ENCODE measurements around the gene ACTBL2.

DNA sequence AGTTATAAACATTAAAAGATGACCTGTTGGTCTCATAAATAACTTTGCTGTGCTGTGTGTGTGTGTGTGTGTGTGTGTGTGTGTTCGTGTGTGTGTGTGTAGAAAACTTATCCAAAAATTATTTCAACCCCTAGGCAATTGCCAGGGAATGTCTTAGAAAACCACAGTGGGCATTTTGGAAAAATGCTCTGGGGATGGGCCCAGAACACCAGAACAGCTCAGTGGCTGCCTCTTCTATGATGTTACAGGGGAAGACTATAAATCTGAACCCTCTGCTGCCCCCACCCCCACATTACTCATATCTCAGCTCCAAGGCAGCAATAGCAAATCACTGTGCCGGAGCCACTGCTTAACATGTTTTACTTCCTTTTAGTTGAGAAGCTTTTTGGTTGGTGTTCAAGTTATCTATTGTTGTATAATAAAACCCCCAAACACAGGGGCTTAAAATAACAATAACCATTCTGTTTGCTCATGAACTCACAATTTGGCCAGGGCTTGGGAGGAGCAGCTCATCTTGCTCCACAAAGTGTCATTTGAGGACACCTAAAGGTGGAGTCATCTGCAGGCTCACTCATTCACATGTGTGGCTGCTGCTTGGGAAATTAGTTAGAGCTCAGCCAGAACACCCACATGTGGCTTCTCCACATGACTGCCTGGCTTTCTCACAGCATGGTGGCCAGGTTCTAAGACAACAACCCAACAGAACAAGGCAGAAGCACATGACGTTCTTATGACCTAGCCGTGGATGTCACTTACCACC lies 40.4 kb downstream of the ACTBL2 start:
- TF ChIP-seq, protein P1, sequence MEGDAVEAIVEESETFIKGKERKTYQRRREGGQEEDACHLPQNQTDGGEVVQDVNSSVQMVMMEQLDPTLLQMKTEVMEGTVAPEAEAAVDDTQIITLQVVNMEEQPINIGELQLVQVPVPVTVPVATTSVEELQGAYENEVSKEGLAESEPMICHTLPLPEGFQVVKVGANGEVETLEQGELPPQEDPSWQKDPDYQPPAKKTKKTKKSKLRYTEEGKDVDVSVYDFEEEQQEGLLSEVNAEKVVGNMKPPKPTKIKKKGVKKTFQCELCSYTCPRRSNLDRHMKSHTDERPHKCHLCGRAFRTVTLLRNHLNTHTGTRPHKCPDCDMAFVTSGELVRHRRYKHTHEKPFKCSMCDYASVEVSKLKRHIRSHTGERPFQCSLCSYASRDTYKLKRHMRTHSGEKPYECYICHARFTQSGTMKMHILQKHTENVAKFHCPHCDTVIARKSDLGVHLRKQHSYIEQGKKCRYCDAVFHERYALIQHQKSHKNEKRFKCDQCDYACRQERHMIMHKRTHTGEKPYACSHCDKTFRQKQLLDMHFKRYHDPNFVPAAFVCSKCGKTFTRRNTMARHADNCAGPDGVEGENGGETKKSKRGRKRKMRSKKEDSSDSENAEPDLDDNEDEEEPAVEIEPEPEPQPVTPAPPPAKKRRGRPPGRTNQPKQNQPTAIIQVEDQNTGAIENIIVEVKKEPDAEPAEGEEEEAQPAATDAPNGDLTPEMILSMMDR (IDR thresholded peaks at IDR 0.05; ENCODE audit: insufficient read depth, low read depth, low read length) = no peak
- TF ChIP-seq EZH2 (IDR thresholded peaks at IDR 0.05; ENCODE audit: insufficient read depth, low read length) = no peak
